Peyer's patch (tissue), 4 donors: ENCODE measurements around the gene BUB1B. TPM values are rescaled to one million over a fixed set of nuclear protein-coding genes. Genes with fewer than 3 reads are reported as not detected.

Experiments used
- DNase-seq, 3 donors: peaks; one replicate each; pipeline ENCODE4 v3.0.0-alpha.2; 2017 to 2019
- H3K27ac ChIP-seq, 4 donors: fragments of 200-600 bp; sonication (generic); one replicate each; pipeline ENCODE4 v1.5.1; 2016 to 2019
- H3K27me3 ChIP-seq, 2 donors: fragments of 200-600 bp; sonication (generic); one replicate each; pipeline ENCODE4 v1.5.1; 2019
- H3K36me3 ChIP-seq, 3 donors: fragments of 200-600 bp; sonication (generic); one replicate each; pipeline ENCODE4 v1.5.1; 2016 to 2019
- H3K4me1 ChIP-seq, 4 donors: fragments of 200-600 bp; sonication (generic); one replicate each; pipeline ENCODE4 v1.5.1; 2016 to 2019
- H3K4me3 ChIP-seq, 4 donors: fragments of 200-600 bp; sonication (generic); 1 replicate in 3 of 4; 2 replicates in 1 of 4; pipeline ENCODE4 v1.5.1; 2016 to 2019; ENCODE audit warnings: mild to moderate bottlenecking in 1 of 4
- H3K9me3 ChIP-seq, 4 donors: fragments of 200-600 bp; sonication (generic); one replicate each; pipeline ENCODE4 v1.5.1; 2016 to 2019; ENCODE audit warnings: mild to moderate bottlenecking in 1 of 4
- CTCF ChIP-seq, 6 experiments: fragments of 450-650 bp in 4 of 6; fragments of 200-600 bp in 2 of 6; sonication (generic) in 1 of 6; IDR thresholded peaks; one replicate each; pipeline ENCODE4 v1.5.1; 2017 to 2019; ENCODE audit warnings: antibody characterized with exemption in 6 of 6, mild to moderate bottlenecking in 3 of 6, moderate library complexity in 1 of 6
- POLR2A ChIP-seq, 2 donors: fragments of 450-650 bp; IDR thresholded peaks; one replicate each; pipeline ENCODE4 v1.5.1; 2017; ENCODE audit warnings: antibody characterized with exemption in 2 of 2, mild to moderate bottlenecking in 2 of 2, moderate library complexity in 2 of 2
- total RNA-seq, 4 donors: library from RNA; depleted of rRNA; stranded (reverse); fragments of >200 nt; gene quantifications; one replicate each; pipeline ENCODE4 v1.1.0, GENCODE V29; 2016

BUB1B gene
- total RNA-seq, 4 donors from 2014 or later: 10.6 to 120 (median 13.3) TPM

DNA sequence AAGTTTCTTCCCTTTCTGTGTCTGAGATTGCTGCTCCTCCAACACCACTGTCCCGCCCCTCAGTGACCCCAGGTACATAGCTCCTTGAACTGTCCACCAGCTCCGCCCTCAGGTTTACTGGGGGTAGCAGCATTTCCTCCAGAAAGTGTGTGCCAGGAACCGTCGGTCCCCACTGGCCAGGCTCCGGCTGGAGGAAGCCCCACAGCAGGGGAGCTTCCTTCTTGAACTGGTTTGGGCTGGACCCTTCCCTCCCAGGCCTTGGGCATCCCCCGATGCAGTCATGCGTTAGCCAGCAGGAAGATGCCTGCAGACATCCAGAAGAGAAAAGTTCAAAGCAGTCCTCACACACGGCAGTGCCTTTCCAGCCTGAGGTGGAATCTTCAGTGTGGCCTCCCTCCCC is 97.7 kb downstream of the BUB1B start:
- H3K36me3 ChIP-seq: no peaks in the 10 kb centered on the region
- H3K4me1 ChIP-seq: peaks cover 0 to under 1% (median 0%) of the 10 kb centered on the region in 4 donors
- H3K9me3 ChIP-seq: no peaks in the 10 kb centered on the region
- DNase-seq: no peak
- TF ChIP-seq CTCF (IDR thresholded peaks at IDR 0.05): no peak
- no peak for TF ChIP-seq POLR2A (IDR thresholded peaks at IDR 0.05)
- H3K27me3 ChIP-seq: no peaks in the 10 kb centered on the region
- H3K4me3 ChIP-seq: no peak overlapping the region
- no peak overlapping the region for H3K27ac ChIP-seq

GRCh38 chr15:40259021-40259420 is 98.2 kb downstream of the BUB1B start:
- Histone ChIP-seq H3K27me3 (no peaks in the 10 kb centered on the region), H3K4me3 (no peak overlapping the region), H3K36me3 (no peaks in the 10 kb centered on the region), H3K4me1 (no peaks in the 10 kb centered on the region), H3K27ac (no peak overlapping the region), H3K9me3 (no peaks in the 10 kb centered on the region)
- TF ChIP-seq POLR2A (IDR thresholded peaks at IDR 0.05) (no peak), CTCF (IDR thresholded peaks at IDR 0.05) (no peak)
- no peak for DNase-seq

DNA sequence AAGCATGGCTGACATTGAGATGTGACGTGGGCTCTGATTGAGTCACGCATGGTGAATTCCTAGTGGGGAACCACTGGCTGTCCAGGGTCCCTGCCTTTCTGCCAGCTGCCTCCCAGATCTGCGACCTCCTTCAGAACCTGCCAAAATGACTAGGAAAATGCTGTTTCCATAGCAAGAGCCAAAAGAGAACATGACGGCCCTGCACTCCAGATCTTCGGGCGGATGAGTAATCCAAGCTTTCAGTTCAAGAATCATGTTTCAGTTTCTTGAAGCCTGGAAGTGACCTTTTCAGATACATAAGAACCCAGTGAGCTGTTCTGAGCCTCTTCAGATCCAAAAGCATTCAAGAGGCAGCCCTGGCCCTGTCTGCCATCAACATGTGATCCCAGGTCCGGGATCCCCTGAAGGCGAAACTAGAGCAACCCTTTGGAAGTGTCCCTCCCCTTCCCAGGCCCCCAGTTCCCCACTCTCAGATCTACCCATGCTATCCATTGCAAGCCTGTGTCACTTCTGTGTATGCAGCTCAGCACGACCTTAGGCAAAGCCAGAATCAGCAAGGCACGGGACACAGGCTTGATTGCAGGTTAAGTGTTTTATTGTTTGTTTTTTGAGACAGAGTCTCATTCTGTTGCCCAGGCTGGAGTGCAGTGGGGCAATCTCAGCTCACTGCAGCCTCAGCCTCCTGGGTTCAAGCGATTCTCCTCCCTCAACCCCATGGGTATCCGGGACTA is 102.3 kb downstream of the BUB1B start:
- Histone ChIP-seq H3K27ac (no peak overlapping the region), H3K9me3 (no peaks in the 10 kb centered on the region), H3K27me3 (no peaks in the 10 kb centered on the region), H3K4me1 (no peaks in the 10 kb centered on the region), H3K4me3 (no peak overlapping the region), H3K36me3 (no peaks in the 10 kb centered on the region)
- DNase-seq: no peak
- TF ChIP-seq CTCF (IDR thresholded peaks at IDR 0.05): no peak
- no peak for TF ChIP-seq POLR2A (IDR thresholded peaks at IDR 0.05)

DNA sequence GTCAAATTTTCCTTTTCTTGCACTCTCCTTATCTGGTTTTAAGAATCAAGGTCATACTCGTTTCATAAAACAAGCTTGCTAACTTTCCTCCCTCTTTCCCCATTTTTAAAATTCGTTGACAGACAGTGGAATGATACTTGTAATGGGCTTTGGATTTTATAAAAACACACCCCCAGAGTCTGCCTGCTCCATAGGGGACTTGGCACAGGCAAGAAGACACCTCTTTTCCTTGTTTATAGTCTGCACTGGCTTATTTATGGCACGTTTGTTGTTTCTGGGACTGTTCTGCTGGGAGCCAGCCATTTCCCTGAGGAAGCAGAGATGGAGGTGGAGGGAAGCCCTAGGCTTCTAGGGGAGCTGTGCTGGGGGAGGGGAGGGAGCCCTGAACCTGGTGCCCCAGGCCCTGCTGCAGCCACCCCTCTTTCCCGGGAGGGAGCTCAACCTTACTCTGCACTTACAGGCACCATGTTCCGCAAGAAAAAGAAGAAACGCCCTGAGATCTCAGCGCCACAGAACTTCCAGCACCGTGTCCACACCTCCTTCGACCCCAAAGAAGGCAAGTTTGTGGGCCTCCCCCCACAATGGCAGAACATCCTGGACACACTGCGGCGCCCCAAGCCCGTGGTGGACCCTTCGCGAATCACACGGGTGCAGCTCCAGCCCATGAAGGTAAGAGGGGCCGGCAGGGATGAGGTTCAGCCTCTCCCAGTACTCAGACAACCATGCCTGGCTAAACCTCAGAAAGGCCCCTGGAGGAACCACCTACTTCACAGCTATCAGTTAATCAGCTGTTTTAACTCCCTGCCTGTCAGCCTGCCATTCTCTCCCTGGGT is 103.7 kb downstream of the BUB1B start:
- Histone ChIP-seq H3K4me3 (no peak overlapping the region), H3K36me3 (no peaks in the 10 kb centered on the region), H3K4me1 (no peaks in the 10 kb centered on the region), H3K27ac (no peak overlapping the region), H3K27me3 (no peaks in the 10 kb centered on the region), H3K9me3 (no peaks in the 10 kb centered on the region)
- no peak for DNase-seq
- TF ChIP-seq CTCF (IDR thresholded peaks at IDR 0.05): no peak
- TF ChIP-seq POLR2A (IDR thresholded peaks at IDR 0.05): no peak

GRCh38 chr15:40265355-40265754 is 104.5 kb downstream of the BUB1B start:
- Histone ChIP-seq H3K4me3 (no peak overlapping the region), H3K36me3 (no peaks in the 10 kb centered on the region), H3K27me3 (no peaks in the 10 kb centered on the region), H3K9me3 (no peaks in the 10 kb centered on the region), H3K4me1 (no peaks in the 10 kb centered on the region), H3K27ac (no peak overlapping the region)
- TF ChIP-seq POLR2A (IDR thresholded peaks at IDR 0.05) (no peak), CTCF (IDR thresholded peaks at IDR 0.05) (no peak)
- DNase-seq: no peak
